ENCODE data around the gene RAB44.
A peak's percentile ranks its signal among the peaks of the same experiment; 100 is the strongest.

RAB44 gene

GRCh38 chr6:36757943-36758508 lies 60.4 kb downstream of the RAB44 start:
- no peak overlapping the region for H3K4me3 ChIP-seq (replicated peaks; ENCODE audit: low read depth, low read length)
- TF ChIP-seq CTCF (IDR thresholded peaks at IDR 0.05; ENCODE audit: low read length, missing control alignments) = no peak
- DNase-seq (ENCODE audit: low read depth) = no peak

GRCh38 chr6:36758516-36759147 lies 61.0 kb downstream of the RAB44 start:
- no peak overlapping the region for H3K4me3 ChIP-seq (replicated peaks; ENCODE audit: low read depth, low read length)
- TF ChIP-seq CTCF (IDR thresholded peaks at IDR 0.05; ENCODE audit: low read length, missing control alignments) = no peak
- no peak for DNase-seq (ENCODE audit: low read depth)

GRCh38 chr6:36759148-36759759 lies 61.6 kb downstream of the RAB44 start:
- peak; percentile 95 for TF ChIP-seq CTCF (IDR thresholded peaks at IDR 0.05; ENCODE audit: low read length, missing control alignments)
- DNase-seq (ENCODE audit: low read depth) = peak; percentile 83
- H3K4me3 ChIP-seq (replicated peaks; ENCODE audit: low read depth, low read length) = no peak overlapping the region

- H3K4me3 ChIP-seq (replicated peaks; ENCODE audit: low read depth, low read length) = no peak overlapping the region
- no peak for TF ChIP-seq CTCF (IDR thresholded peaks at IDR 0.05; ENCODE audit: low read length, missing control alignments)
Measured at GRCh38 chr6:36760685-36761435, 63.2 kb downstream of the RAB44 start.

GRCh38 chr6:36762123-36762522 lies 64.5 kb downstream of the RAB44 start:
- H3K4me3 ChIP-seq (replicated peaks; ENCODE audit: low read depth, low read length) = no peak overlapping the region
- TF ChIP-seq CTCF (IDR thresholded peaks at IDR 0.05; ENCODE audit: low read length, missing control alignments) = no peak
- DNase-seq (ENCODE audit: low read depth) = no peak

More at GRCh38 chr6:36760685-36761435, 63.2 kb downstream of the RAB44 start:
- no peak for DNase-seq (ENCODE audit: low read depth)

- no peak for TF ChIP-seq CTCF (IDR thresholded peaks at IDR 0.05; ENCODE audit: low read length, missing control alignments)
- no peak for DNase-seq (ENCODE audit: low read depth)
- H3K4me3 ChIP-seq (replicated peaks; ENCODE audit: low read depth, low read length) = no peak overlapping the region
Measured at GRCh38 chr6:36765190-36765589, 67.6 kb downstream of the RAB44 start.
